ENCODE results near the gene RHEX.

The RHEX gene

DNA sequence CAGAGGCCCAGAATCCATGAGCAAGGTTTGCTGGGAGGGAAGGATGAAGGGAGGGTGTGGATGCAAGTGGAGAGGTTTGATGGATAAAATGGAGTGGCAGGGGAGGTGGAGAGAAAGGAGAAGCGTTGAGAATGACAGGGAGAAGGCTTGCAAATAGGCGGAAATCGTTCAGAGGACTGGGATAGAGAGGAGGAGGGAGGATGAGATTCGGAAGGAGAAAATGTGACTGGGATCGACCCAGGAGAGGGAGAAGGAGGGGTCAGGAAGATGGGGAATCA is 63.8 kb downstream of the RHEX start:
- DNase-seq (ENCODE audit: low read depth), result no peak

DNA sequence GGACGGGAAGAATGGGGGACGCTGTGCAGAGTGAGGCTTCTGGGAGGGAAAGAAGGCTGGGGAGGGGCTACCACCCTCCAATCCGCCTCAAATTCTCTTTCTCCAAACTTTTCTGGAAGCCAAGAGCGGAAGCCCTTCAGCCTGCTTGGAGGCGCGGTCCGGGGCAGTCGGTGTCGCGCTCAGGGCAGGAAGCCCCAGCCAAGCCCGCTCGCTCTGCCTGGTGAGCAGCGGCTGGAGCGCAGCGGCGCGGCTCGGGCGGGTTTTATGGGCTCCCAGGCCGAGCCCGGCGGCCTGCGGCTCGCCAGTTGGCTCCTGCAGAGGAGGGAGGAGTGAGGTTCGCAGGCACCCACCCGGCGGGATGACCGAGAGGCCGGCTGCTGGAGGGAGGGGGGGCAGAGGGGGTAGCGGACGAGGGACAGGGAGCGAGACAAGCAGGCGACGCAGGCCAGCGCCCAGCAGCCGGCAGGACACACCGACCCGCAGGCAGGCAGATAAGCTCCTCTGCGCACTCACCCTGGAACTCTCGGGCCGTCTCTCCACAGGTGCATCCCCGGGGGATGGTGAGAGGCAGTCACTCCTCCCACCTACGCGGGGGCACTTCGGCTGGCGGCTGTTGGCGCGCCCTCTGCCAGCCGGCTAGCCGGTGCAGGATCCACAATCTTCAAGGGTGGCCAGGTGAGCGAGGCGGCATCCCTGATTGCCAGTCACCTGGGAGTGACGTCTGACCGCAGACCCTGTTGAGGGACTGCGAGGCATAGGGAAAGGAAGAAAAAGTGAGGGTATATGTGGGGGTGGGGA is 64.4 kb downstream of the RHEX start, which contains the start of gene AVPR1B:
TSS of gene AVPR1B (minus strand) at position 238 of the 798 bp plus-strand sequence. CDS start 498 bp downstream, outside the sequence.
- DNase-seq (ENCODE audit: low read depth), result peak; percentile 54

DNA sequence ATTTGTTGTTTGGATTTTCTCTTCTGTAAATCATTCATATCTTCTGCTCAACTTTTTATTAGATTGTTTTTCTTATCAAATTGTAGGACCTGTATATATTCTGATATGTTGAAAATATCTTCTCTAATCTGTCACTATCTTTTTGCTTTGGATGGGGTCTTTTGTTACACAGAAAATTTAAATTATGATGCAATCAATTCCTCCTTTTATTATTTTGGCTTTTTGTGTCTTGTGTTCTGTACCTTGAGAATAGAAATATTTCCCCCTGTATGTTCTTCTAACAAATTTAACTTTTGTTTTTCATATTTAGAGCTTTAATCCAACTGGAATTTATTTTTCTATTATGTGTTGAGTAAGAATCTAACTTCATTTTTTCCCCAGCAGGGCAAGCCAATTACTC is 67.4 kb downstream of the RHEX start:
- no peak for DNase-seq (ENCODE audit: low read depth)

DNA sequence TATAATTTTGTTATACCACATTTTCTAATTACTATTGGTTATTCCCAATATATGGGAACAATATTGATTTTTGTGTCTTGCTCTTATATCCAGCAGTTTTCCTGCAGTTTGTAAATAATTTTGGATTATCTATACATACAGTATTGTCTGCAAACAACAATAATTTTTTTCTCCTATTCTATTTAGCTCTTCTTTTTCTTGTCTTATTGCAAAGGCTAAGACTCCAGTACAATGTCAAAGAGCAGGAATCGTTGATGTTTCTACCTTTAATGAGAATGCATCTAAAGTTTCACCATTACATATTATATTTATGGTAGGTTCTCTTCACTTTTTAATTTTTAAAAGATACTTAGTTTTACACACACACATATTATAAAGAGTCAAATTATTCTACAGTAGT is 68.3 kb downstream of the RHEX start:
- no peak for DNase-seq (ENCODE audit: low read depth)

DNA sequence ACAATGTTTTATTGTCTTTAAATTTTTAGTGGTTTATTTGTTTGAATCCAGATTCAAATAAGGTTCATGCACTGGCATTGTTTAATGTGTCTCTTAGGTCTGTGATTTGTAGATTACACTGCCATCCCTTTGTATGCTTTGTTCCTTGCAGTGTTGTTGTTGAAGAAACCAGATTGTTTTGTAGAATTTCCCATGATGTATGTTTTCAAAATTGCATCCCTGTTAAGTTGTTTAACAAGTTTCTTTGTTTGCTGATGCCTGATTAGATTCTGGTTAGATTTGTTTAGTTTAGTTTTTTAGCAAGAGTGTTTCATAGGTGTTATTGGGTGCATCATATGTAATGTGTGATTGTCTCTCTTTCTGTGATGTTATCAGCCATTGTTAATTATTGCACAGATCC is 69.7 kb downstream of the RHEX start:
- no peak for DNase-seq (ENCODE audit: low read depth)

DNA sequence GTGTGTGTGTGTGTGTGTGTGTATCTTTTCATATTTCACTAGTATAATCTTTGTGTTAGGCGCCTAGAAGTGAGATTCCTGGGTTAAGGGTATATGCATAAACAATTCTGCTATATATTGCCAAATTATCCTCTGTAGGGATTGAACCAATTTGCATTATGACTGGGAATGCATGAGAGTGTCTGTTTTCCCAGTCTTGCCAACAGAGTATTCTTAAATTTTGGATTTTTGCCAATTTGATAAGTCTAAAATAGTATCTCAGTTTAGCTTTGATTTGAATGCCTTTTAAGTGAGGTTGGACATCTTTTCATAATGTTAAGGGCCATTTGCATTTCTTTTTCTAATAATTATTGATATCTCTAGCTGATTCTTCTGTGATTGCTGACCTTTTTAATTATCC is 72.4 kb downstream of the RHEX start:
- DNase-seq (ENCODE audit: low read depth), result no peak

DNA sequence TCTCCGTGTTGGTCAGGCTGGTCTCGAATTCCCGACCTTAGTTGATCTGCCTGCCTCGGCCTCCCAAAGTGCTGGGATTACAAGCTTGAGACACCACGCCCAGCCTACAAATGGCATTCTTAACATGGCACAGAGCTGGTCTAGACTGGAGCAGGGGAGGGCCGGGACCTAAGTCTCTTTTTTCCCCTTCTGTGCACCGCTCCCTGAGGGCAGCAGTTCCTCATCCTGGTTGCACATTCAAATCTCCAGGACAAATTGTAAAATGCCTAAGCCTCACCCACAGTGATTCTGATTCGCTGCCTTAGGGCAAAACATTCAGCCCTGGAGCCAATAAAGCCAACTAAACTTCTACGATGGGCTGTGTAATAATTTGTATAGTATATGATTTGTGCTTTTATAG is 74.4 kb downstream of the RHEX start:
- no peak for DNase-seq (ENCODE audit: low read depth)

DNA sequence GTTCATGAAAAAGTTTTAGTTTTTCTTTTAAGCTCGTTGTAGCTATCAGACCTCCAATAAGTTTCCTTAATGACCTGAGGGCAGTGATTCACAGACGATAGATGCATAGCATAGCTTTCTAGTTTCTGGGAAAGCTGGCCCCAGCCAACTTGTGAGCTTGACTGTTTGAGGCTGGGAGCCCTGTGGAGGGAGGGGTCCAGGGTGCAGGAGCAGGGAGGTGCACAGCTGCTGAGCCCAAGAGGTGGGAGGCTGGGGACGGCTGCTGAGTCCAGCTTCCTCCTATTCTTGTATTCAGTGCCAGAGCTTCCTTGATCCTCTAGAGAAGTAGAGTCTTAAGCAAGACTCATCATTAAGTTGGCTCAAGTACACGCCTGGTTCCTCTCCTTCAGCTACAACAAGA is 75.2 kb downstream of the RHEX start:
- peak; percentile 64 for DNase-seq (ENCODE audit: low read depth)

DNA sequence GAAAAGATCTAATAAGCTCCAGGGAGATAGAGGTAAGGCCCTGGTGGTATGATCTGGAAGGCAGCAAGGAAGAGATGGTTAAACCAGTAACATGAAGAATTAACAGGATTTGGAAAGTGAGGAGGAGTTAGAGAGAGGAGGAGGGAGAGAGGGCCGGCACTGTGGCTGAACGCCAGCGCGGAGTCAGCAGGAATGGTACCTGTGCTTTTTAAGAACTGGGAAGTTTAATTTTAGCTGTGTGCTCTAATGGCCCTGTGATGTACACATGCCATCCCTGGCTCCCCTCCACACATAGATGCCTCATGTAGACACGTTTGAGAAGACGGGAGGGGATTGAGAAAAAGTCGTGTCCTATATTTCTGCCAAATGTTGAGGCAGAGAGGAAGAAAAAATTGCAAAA is 78.1 kb downstream of the RHEX start:
- no peak for DNase-seq (ENCODE audit: low read depth)

DNA sequence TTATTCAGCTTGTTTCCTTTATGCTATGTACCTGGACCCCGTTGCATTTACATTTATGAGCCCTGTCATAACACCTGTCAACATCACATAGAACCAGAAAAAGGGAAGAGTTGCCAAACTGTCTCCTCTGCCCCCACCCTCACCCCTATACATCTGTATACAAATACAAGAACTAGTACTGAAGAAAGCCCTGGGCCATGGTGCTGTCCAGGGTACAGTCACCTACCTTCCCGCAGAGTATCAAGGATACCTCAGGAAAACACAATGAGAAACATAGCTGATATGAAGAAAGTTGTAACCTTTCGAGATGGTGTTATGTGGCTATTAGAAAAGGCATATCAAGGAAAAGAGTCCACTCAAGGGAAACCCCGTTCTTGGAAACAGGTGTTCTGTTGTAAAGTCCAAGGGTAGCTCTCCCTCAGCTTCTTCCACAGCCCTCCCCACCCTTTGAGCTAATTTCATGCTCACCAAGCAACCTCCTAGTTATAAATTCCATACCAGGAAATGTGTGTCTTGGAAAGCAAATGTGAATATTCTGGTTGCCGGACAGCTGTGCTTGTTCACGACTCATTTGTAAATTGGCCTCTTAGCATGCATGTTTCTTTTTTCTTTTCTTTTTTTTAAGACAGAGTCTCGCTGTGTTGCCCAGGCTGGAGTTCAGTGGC is 80.9 kb downstream of the RHEX start:
- peak; percentile 48 for DNase-seq (ENCODE audit: low read depth)

DNA sequence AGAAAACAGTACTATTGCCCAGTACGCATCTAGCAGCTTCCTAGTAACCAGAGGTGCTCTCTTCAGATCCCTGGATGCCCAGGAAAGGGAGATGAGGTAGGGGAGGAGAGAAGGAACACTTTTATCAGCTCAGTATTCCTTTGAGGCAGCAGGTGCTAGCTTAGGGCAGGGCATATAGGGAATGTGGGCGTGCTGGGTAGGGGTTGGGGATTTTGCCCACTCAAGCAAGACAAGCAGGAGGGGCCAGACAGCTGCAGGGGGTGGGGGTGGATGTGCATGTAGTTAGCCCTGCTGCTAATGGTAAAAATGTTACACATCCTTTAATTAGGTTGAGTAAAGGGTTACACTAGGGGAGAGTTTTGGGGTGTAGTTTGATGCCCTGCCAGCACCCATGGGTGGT is 82.3 kb downstream of the RHEX start:
- no peak for DNase-seq (ENCODE audit: low read depth)

DNA sequence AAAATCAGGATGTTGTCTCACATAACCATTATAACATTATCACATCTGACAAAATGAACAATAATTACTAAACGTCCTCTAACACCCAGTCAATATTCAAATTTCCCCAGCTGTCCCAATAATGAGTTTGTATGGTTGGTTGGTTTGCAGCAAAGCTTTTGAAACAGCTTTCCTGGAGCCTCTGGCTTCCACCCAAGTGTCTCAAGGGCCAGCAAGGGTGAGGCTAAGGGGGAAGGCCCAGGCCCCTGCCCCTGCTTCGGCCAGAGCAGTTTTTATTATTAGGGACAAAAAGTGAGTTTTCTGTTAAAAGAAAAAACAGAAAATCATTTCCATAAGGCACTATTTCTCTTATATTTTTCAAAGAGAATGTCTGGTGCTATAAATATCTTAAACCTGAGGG is 83.3 kb downstream of the RHEX start:
- DNase-seq (ENCODE audit: low read depth), result no peak

DNA sequence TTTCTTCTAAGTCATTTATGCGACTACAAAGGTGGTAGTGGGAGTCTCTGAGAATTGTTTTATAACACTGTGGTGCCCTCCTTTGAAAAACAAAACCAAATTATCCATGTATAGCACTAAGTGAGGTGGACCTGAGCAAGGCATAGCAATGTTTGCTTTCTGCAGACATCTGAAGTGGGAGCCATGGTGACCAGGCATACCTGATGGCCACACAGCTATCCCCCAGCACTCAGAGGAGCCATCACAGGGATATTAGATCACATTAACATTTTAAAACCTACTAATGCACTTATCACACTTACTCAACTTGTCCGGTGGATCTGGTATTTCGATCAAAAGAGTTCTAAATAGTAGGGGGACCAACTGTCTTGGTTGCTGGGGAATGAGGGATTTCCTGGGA is 89.0 kb downstream of the RHEX start:
- no peak for DNase-seq (ENCODE audit: low read depth)

DNA sequence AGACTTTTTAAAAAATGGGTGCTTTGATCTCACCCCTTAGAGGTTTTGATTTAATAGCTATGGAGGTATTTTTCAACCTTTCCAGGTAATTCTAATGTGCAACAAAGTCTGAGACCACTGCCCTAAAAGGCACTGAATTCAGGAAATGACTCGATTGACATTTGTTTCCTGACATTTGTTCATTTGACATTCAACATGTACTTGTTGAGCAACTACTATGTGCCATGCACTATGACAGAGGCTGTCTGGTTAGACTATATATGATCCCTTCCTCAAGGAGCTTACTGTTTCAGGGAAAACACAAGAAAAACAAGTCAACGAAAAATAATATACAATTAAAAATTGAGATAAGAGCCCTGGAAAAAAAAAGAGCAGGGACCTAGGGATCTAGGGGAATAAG is 89.8 kb downstream of the RHEX start:
- no peak for DNase-seq (ENCODE audit: low read depth)

DNA sequence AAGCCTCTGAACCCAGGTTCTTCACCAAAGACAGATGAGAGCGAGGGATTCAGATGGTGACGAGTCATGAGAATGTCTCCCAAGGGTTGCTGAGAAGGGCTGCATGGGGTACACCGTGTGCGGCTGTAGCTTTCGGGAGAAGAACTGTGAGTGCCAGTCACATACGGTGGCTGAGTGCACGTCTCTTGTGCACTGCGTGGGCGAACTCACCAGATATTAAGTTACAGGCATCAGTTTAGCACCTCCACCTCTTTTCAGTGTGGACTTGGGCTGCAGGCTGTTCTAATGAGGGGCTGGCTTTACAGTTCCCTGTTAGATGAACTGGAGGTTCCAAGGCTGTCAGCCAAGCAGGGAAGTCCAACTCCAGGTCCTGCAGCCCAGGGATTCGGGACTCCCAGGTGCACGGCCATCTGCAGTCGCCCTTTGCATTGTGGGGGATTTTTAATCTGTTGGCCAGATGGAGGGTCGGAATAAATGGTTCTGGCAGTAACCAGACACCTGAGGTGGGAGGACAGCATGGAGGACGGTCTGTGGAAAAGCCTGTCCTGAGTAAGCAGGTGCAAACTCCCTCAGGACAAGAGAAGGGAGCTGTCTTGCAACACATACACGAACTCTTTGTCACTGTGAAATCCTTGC is 90.7 kb downstream of the RHEX start:
- DNase-seq (ENCODE audit: low read depth), result no peak

DNA sequence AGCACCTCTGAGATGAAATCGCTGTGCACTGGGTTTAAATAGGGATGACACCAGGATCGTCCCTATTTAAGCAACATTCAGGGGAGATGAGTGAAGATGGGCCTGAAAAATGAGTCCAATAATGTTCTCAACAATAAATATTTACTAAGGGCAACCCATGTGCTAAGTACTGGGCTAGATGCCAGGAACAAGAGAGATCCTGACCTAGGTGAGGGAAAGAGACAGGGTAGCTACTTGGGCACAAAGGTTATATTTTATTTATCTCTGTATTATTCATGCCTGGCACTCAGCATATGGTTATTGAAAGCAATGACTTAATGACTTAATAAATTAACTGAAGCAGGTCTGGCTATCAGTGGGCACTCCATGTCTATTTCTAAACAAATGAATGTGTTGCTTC is 91.6 kb downstream of the RHEX start:
- no peak for DNase-seq (ENCODE audit: low read depth)

DNA sequence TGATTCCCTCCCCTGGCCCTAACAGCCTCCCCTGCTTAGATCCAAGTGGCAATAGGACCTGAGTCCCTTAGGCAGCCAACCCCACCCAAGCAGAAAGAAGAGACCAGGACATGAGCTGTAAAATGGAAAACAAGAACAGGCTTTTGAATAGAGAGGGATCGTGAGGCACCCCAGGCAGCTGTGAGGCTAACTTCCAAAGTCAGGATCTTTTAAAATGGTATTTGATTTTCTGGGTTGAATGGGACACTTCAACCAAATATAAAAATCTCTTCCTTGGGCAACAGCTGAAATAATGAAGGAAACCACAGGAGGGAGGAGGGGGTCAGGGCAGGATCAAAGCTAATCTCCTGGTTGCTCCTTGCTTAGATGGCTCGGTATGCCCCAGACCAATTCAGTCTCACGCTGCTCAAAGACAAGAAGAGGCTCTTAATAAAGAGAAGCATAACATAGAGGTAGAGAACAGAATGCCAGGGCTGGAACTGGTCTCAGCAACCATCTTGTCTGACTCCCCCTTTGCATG is 92.9 kb downstream of the RHEX start:
- no peak for DNase-seq (ENCODE audit: low read depth)
